Keratinocyte (primary cell): ENCODE measurements around the gene FFAR2. TPM values are rescaled to one million over a fixed set of nuclear protein-coding genes. Genes with fewer than 3 reads are reported as not detected.

Experiments used
- DNase-seq: peaks from one replicate; pipeline ENCODE4 v3.0.0-alpha.2; 2011; ENCODE audit warnings: low read depth, missing footprints, low spot score
- FAIRE-seq: peaks from 2 replicates; lab custom pipeline; 2011; peaks lifted over from hg19 to GRCh38; lab: Jason Lieb, UNC
- H2AFZ ChIP-seq: 2 replicates; pipeline ENCODE4 v1.6.0; 2012; ENCODE audit warnings: low read length, control low read depth, inconsistent platforms; ENCODE audit not compliant: control insufficient read depth
- H3K27ac ChIP-seq: 2 replicates; pipeline ENCODE4 v1.5.1; 2011; ENCODE audit warnings: low read length; ENCODE audit not compliant: control insufficient read depth, insufficient read depth
- H3K27me3 ChIP-seq: 3 replicates; pipeline ENCODE4 v1.6.0; 2011; ENCODE audit warnings: low read length; ENCODE audit not compliant: control insufficient read depth, insufficient read depth; ENCODE audit errors: extremely low read depth
- H3K36me3 ChIP-seq, 2 experiments: 2 replicates in 1 of 2; 3 replicates in 1 of 2; pipeline ENCODE4 v1.5.1; 2011; ENCODE audit warnings: low read length in 2 of 2, mild to moderate bottlenecking in 1 of 2; ENCODE audit not compliant: control insufficient read depth in 2 of 2, insufficient read depth in 2 of 2; ENCODE audit errors: extremely low read depth in 1 of 2
- H3K4me1 ChIP-seq: 3 replicates; pipeline ENCODE4 v1.5.1; 2011; ENCODE audit warnings: low read length; ENCODE audit not compliant: control insufficient read depth, insufficient read depth; ENCODE audit errors: extremely low read depth
- H3K4me2 ChIP-seq: 3 replicates; pipeline ENCODE4 v1.6.0; 2011; ENCODE audit warnings: low read depth, low read length; ENCODE audit not compliant: control insufficient read depth, insufficient read depth; ENCODE audit errors: extremely low read depth
- H3K4me3 ChIP-seq, 3 experiments: fragments of 200-600 bp in 1 of 3; sonication (generic) in 1 of 3; 2 replicates in 2 of 3; 3 replicates in 1 of 3; pipeline ENCODE4 v1.5.1; 2011 to 2016; ENCODE audit warnings: low read length in 3 of 3, mild to moderate bottlenecking in 3 of 3, control low read depth in 2 of 3, inconsistent platforms in 1 of 3, low read depth in 1 of 3, mixed read lengths in 1 of 3, mixed run types in 1 of 3, moderate library complexity in 1 of 3; ENCODE audit not compliant: control insufficient read depth in 2 of 3, insufficient read depth in 2 of 3; ENCODE audit errors: extremely low read depth in 1 of 3
- H3K79me2 ChIP-seq: 2 replicates; pipeline ENCODE4 v1.6.0; 2012; ENCODE audit warnings: low read length; ENCODE audit not compliant: control insufficient read depth, insufficient read depth
- H3K9ac ChIP-seq: 3 replicates; pipeline ENCODE4 v1.6.0; 2011; ENCODE audit warnings: low read length; ENCODE audit not compliant: control insufficient read depth, insufficient read depth; ENCODE audit errors: extremely low read depth
- H3K9me1 ChIP-seq: 3 replicates; pipeline ENCODE4 v1.6.0; 2011; ENCODE audit warnings: low read length; ENCODE audit not compliant: control insufficient read depth, insufficient read depth; ENCODE audit errors: extremely low read depth
- H3K9me3 ChIP-seq: 2 replicates; pipeline ENCODE4 v1.5.1; 2012; ENCODE audit warnings: low read depth, low read length; ENCODE audit not compliant: control insufficient read depth
- H4K20me1 ChIP-seq: 3 replicates; pipeline ENCODE4 v1.6.0; 2011; ENCODE audit warnings: low read length; ENCODE audit not compliant: control insufficient read depth, insufficient read depth; ENCODE audit errors: extremely low read depth
- EZH2 ChIP-seq: IDR thresholded peaks from one replicate; pipeline ENCODE4 v1.6.1; 2012; ENCODE audit warnings: inconsistent platforms, mild to moderate bottlenecking, low read length, moderate library complexity
- dilution Hi-C: fragments of 300-500 bp; cut with MboI; formaldehyde crosslinking; loops from one replicate; pipeline ENCODE4 v1.7.0; 2020; ENCODE audit warnings: low sequenced_read_pairs; ENCODE audit not compliant: extremely low pct_ligation_motif_present
- polyA plus RNA-seq, 5 experiments: library from polyadenylated mRNA; depleted of rRNA in 3 of 5; stranded (reverse) in 3 of 5; stranded (forward) in 1 of 5; unstranded in 1 of 5; fragments of >200 nt; gene quantifications; 1 replicate in 1 of 5; 2 replicates in 3 of 5; 3 replicates in 1 of 5; pipeline versions ENCODE4 v1.2.1 to v1.2.3, GENCODE V29; 2011 to 2012; ENCODE audit warnings: missing spikeins in 2 of 5, low read depth in 1 of 5, low replicate concordance in 1 of 5
- TF ChIP-seq, protein P1 (sequence below), 3 experiments: IDR thresholded peaks in 1 of 3; conservative IDR thresholded peaks in 1 of 3; optimal IDR thresholded peaks in 1 of 3; 2 replicates in 2 of 3; 3 replicates in 1 of 3; pipeline versions ENCODE3 to v1.5.1; 2011; ENCODE audit warnings: low read length in 3 of 3, mild to moderate bottlenecking in 3 of 3, moderate library complexity in 2 of 3, control low read depth in 1 of 3, inconsistent platforms in 1 of 3; ENCODE audit not compliant: insufficient read depth in 2 of 3; ENCODE audit errors: extremely low read depth in 1 of 3

The FFAR2 gene
- polyA plus RNA-seq, 1 donor (not counting 4 experiments of a cell fraction or from before 2014, with no cell fraction given), result not detected

DNA sequence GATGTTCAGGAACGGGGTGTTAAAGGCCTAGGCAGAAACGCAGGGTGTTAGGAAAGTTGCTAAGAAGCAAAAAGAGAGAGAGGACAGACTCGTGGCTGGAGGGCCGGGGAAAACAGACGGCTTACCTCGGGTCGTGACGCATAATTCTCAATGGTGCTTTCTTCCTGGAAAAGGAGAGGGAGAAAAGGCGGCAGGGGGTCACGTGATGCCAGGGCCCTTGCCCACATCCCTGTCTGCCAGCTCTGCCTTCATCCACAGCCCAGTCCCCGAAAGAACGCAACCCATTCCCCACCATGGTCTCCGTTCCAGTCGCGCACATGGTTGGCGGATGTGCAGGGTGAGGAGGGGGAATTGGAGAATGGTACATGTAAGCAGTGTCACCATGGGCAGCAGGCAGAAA is 40.6 kb downstream of the FFAR2 start:
- peaks cover 22% of the 10 kb centered on the region for H3K27me3 ChIP-seq
- H3K79me2 ChIP-seq, result no peaks in the 10 kb centered on the region
- no peak overlapping the region for H3K4me3 ChIP-seq
- FAIRE-seq (no peak), DNase-seq (no peak)
- no peaks in the 10 kb centered on the region for H4K20me1 ChIP-seq
- H3K27ac ChIP-seq, result no peak overlapping the region
- H3K9me3 ChIP-seq, result no peaks in the 10 kb centered on the region
- TF ChIP-seq, protein P1, sequence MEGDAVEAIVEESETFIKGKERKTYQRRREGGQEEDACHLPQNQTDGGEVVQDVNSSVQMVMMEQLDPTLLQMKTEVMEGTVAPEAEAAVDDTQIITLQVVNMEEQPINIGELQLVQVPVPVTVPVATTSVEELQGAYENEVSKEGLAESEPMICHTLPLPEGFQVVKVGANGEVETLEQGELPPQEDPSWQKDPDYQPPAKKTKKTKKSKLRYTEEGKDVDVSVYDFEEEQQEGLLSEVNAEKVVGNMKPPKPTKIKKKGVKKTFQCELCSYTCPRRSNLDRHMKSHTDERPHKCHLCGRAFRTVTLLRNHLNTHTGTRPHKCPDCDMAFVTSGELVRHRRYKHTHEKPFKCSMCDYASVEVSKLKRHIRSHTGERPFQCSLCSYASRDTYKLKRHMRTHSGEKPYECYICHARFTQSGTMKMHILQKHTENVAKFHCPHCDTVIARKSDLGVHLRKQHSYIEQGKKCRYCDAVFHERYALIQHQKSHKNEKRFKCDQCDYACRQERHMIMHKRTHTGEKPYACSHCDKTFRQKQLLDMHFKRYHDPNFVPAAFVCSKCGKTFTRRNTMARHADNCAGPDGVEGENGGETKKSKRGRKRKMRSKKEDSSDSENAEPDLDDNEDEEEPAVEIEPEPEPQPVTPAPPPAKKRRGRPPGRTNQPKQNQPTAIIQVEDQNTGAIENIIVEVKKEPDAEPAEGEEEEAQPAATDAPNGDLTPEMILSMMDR (optimal IDR thresholded peaks at IDR 0.05 in 1 of 3, IDR thresholded peaks at IDR 0.05 in 1 of 3, conservative IDR thresholded peaks at IDR 0.05 in 1 of 3; ENCODE audit: extremely low read depth in 1 of 3, insufficient read depth in 2 of 3, low read length in 3 of 3), result no peak
- no peak for TF ChIP-seq EZH2
- no peaks in the 10 kb centered on the region for H3K9me1 ChIP-seq
- H3K9ac ChIP-seq, result no peak overlapping the region
- dilution Hi-C loops, result no loop called here
- no peak overlapping the region for H2AFZ ChIP-seq
- H3K36me3 ChIP-seq, result no peaks in the 10 kb centered on the region
- H3K4me1 ChIP-seq, result peaks cover 6% of the 10 kb centered on the region
- H3K4me2 ChIP-seq, result no peak overlapping the region

DNA sequence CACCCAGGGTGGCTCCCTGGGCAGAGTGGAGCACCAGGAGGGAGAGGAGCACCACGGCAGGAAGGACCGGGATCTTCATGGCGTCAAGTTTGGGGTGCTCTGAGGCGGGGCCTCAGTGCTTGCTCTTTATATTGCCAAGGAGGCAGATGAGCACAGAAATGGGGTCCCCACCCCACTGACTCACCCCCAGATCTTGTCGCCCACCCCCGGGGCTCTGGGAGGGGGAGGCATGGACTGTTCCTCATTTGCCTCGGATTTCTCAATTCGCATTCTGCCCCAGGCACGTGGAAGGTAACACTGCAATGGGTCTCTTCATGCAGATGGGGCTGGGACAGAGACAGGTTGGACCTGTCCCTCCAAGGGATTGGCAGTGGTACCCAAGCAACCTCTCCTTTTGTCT is 42.3 kb downstream of the FFAR2 start, which contains the start of gene KRTDAP:
Gene KRTDAP (minus strand): TSS at position 101 of the 400 bp plus-strand sequence. CDS start 22 bp downstream, at position 79.
- dilution Hi-C loops, result no loop called here
- H3K4me3 ChIP-seq, result no peak within 1 kb of the TSS

More for the DNA sequence above, 42.3 kb downstream of the FFAR2 start, which contains the start of gene KRTDAP:
- DNase-seq, result no peak
- H3K9me3 ChIP-seq, result no peaks in the 10 kb centered on the region
- H3K9ac ChIP-seq, result no peak within 1 kb of the TSS
- H4K20me1 ChIP-seq, result peaks cover 2% of the 10 kb centered on the region
- no peak for FAIRE-seq
- TF ChIP-seq, protein P1 (optimal IDR thresholded peaks at IDR 0.05 in 1 of 3, IDR thresholded peaks at IDR 0.05 in 1 of 3, conservative IDR thresholded peaks at IDR 0.05 in 1 of 3; ENCODE audit: extremely low read depth in 1 of 3, insufficient read depth in 2 of 3, low read length in 3 of 3), result no peak
- no peak for TF ChIP-seq EZH2
- peaks cover 22% of the 10 kb centered on the region for H3K27me3 ChIP-seq
- H3K36me3 ChIP-seq, result no peaks in the 10 kb centered on the region
- H3K9me1 ChIP-seq, result no peaks in the 10 kb centered on the region
- H3K79me2 ChIP-seq, result no peaks in the 10 kb centered on the region
- no peak within 1 kb of the TSS for H3K27ac ChIP-seq
- H3K4me2 ChIP-seq, result no peak within 1 kb of the TSS
- H3K4me1 ChIP-seq, result peaks cover 18% of the 10 kb centered on the region
- H2AFZ ChIP-seq, result no peak within 1 kb of the TSS
